HEK293 (cell line): ENCODE measurements around the gene CENPB.

Experiments used
- CTCF ChIA-PET: fragments of 350-600 bp; formaldehyde crosslinking; extraction: SDS; loops from one replicate; lab custom pipeline; 2021; ENCODE audit warnings: antibody characterized with exemption; lab: Yijun Ruan, JAX
- POLR2A ChIA-PET: fragments of 300-600 bp; formaldehyde crosslinking; extraction: SDS; loops from one replicate; lab custom pipeline; 2020; ENCODE audit warnings: antibody characterized with exemption, inconsistent platforms; lab: Yijun Ruan, JAX
- H3K27ac ChIP-seq: fragments of 200-500 bp; sonication (Bioruptor generic); 2 replicates; pipeline ENCODE4 v1.5.1; 2014; ENCODE audit warnings: low read depth, low read length, control low read depth, inconsistent platforms; ENCODE audit errors: extremely low read depth
- H3K36me3 ChIP-seq, 2 experiments: fragments of 200-500 bp in 1 of 2; sonication (Bioruptor generic) in 1 of 2; 1 replicate in 1 of 2; 2 replicates in 1 of 2; pipeline ENCODE4 v1.5.1; 2014 to 2017; ENCODE audit warnings: inconsistent platforms in 2 of 2, low read length in 2 of 2; ENCODE audit not compliant: control insufficient read depth in 2 of 2, insufficient read depth in 1 of 2
- H3K4me1 ChIP-seq: fragments of 200-500 bp; sonication (Bioruptor generic); 2 replicates; pipeline ENCODE4 v1.5.1; 2014; ENCODE audit warnings: mild to moderate bottlenecking, low read length, inconsistent platforms; ENCODE audit not compliant: control insufficient read depth, insufficient read depth
- H3K4me3 ChIP-seq: 2 replicates; pipeline ENCODE4 v1.5.1; 2011; ENCODE audit warnings: low read depth, mild to moderate bottlenecking, control low read depth, low read length, moderate library complexity
- H3K9me3 ChIP-seq: fragments of 200-500 bp; sonication (Bioruptor generic); 2 replicates; pipeline ENCODE4 v1.5.1; 2014; ENCODE audit warnings: low read depth, low read length, inconsistent platforms; ENCODE audit not compliant: control insufficient read depth, insufficient read depth
- GFI1B ChIP-seq: fragments of 450-650 bp; formaldehyde crosslinking; IDR thresholded peaks from 2 replicates; pipeline ENCODE4 v1.5.1; 2016; ENCODE audit warnings: missing biosample characterization, missing genetic modification characterization
- IKZF3 ChIP-seq: fragments of 450-650 bp; IDR thresholded peaks from 2 replicates; pipeline ENCODE4 v1.5.0; 2018; ENCODE audit warnings: missing biosample characterization, mild to moderate bottlenecking, missing genetic modification characterization, moderate library complexity
- KLF10 ChIP-seq: fragments of 450-650 bp; IDR thresholded peaks from 2 replicates; pipeline ENCODE4 v1.5.1; 2018; ENCODE audit warnings: missing biosample characterization, mild to moderate bottlenecking, missing genetic modification characterization
- PRDM10 ChIP-seq: fragments of 450-650 bp; formaldehyde crosslinking; IDR thresholded peaks from 2 replicates; pipeline ENCODE4 v1.5.1; 2016; ENCODE audit warnings: missing biosample characterization, missing genetic modification characterization
- REST ChIP-seq: fragments of 450-650 bp; formaldehyde crosslinking; IDR thresholded peaks from 2 replicates; pipeline ENCODE4 v1.5.1; 2016; ENCODE audit warnings: missing biosample characterization, missing genetic modification characterization
- SP7 ChIP-seq: fragments of 450-650 bp; formaldehyde crosslinking; IDR thresholded peaks from 2 replicates; pipeline ENCODE4 v1.5.1; 2016; ENCODE audit warnings: missing biosample characterization, missing genetic modification characterization
- WT1 ChIP-seq: fragments of 450-650 bp; formaldehyde crosslinking; IDR thresholded peaks from 2 replicates; pipeline ENCODE4 v1.5.1; 2016; ENCODE audit warnings: missing biosample characterization, missing genetic modification characterization
- ZBTB44 ChIP-seq: fragments of 450-650 bp; IDR thresholded peaks from 2 replicates; pipeline ENCODE4 v1.5.1; 2018; ENCODE audit warnings: missing biosample characterization, mild to moderate bottlenecking, missing genetic modification characterization
- ZBTB8A ChIP-seq: fragments of 450-650 bp; formaldehyde crosslinking; IDR thresholded peaks from 2 replicates; pipeline ENCODE4 v1.5.1; 2016; ENCODE audit warnings: missing biosample characterization, missing genetic modification characterization
- ZNF155 ChIP-seq: fragments of 450-650 bp; formaldehyde crosslinking; IDR thresholded peaks from 2 replicates; pipeline ENCODE4 v1.5.1; 2016; ENCODE audit warnings: missing biosample characterization, missing genetic modification characterization
- ZNF2 ChIP-seq: fragments of 450-650 bp; formaldehyde crosslinking; IDR thresholded peaks from 2 replicates; pipeline ENCODE4 v1.5.1; 2016; ENCODE audit warnings: missing biosample characterization, missing genetic modification characterization
- ZNF202 ChIP-seq: fragments of 450-650 bp; formaldehyde crosslinking; IDR thresholded peaks from 2 replicates; pipeline ENCODE4 v1.5.1; 2016; ENCODE audit warnings: missing biosample characterization, missing genetic modification characterization, borderline replicate concordance
- ZNF24 ChIP-seq: fragments of 450-650 bp; formaldehyde crosslinking; IDR thresholded peaks from 2 replicates; pipeline ENCODE4 v1.5.1; 2016; ENCODE audit warnings: missing biosample characterization, missing genetic modification characterization
- ZNF311 ChIP-seq: fragments of 450-650 bp; formaldehyde crosslinking; IDR thresholded peaks from 2 replicates; pipeline ENCODE4 v1.5.1; 2017; ENCODE audit warnings: missing biosample characterization, missing genetic modification characterization, borderline replicate concordance
- ZNF354C ChIP-seq: fragments of 450-650 bp; formaldehyde crosslinking; IDR thresholded peaks from 2 replicates; pipeline ENCODE4 v1.5.1; 2016; ENCODE audit warnings: missing biosample characterization, missing genetic modification characterization, low read depth, borderline replicate concordance
- ZNF48 ChIP-seq: fragments of 450-650 bp; formaldehyde crosslinking; IDR thresholded peaks from 2 replicates; pipeline ENCODE4 v1.5.1; 2016; ENCODE audit warnings: missing biosample characterization, missing genetic modification characterization
- ZNF558 ChIP-seq: fragments of 450-650 bp; formaldehyde crosslinking; IDR thresholded peaks from 2 replicates; pipeline ENCODE4 v1.5.1; 2016; ENCODE audit warnings: missing biosample characterization, missing genetic modification characterization
- ZNF626 ChIP-seq: fragments of 450-650 bp; sonication (Bioruptor Pico); formaldehyde crosslinking; IDR thresholded peaks from 2 replicates; pipeline ENCODE4 v1.5.1; 2018; ENCODE audit warnings: missing biosample characterization, missing genetic modification characterization, inconsistent platforms
- ZNF629 ChIP-seq: fragments of 450-650 bp; formaldehyde crosslinking; IDR thresholded peaks from 2 replicates; pipeline ENCODE4 v1.5.1; 2017; ENCODE audit warnings: missing biosample characterization, missing genetic modification characterization
- ZNF677 ChIP-seq: fragments of 450-650 bp; IDR thresholded peaks from 2 replicates; pipeline ENCODE4 v1.5.0; 2018; ENCODE audit warnings: missing biosample characterization, mild to moderate bottlenecking, missing genetic modification characterization, moderate library complexity
- ZNF76 ChIP-seq: fragments of 450-650 bp; formaldehyde crosslinking; IDR thresholded peaks from 2 replicates; pipeline ENCODE4; 2016; ENCODE audit warnings: low read depth, missing biosample characterization, missing genetic modification characterization, borderline replicate concordance
- TF ChIP-seq, protein P1 (sequence below): fragments of 450-650 bp; formaldehyde crosslinking; IDR thresholded peaks from 2 replicates; pipeline ENCODE4 v1.5.1; 2016; ENCODE audit warnings: missing biosample characterization, missing genetic modification characterization
- TF ChIP-seq, protein P2 (sequence below): fragments of 450-650 bp; formaldehyde crosslinking; IDR thresholded peaks from 2 replicates; pipeline ENCODE4 v1.5.1; 2016; ENCODE audit warnings: missing biosample characterization, missing genetic modification characterization
- TF ChIP-seq, protein P3 (sequence below): fragments of 450-650 bp; formaldehyde crosslinking; IDR thresholded peaks from 2 replicates; pipeline ENCODE4 v1.5.1; 2016; ENCODE audit warnings: missing biosample characterization, missing genetic modification characterization

CENPB gene

DNA sequence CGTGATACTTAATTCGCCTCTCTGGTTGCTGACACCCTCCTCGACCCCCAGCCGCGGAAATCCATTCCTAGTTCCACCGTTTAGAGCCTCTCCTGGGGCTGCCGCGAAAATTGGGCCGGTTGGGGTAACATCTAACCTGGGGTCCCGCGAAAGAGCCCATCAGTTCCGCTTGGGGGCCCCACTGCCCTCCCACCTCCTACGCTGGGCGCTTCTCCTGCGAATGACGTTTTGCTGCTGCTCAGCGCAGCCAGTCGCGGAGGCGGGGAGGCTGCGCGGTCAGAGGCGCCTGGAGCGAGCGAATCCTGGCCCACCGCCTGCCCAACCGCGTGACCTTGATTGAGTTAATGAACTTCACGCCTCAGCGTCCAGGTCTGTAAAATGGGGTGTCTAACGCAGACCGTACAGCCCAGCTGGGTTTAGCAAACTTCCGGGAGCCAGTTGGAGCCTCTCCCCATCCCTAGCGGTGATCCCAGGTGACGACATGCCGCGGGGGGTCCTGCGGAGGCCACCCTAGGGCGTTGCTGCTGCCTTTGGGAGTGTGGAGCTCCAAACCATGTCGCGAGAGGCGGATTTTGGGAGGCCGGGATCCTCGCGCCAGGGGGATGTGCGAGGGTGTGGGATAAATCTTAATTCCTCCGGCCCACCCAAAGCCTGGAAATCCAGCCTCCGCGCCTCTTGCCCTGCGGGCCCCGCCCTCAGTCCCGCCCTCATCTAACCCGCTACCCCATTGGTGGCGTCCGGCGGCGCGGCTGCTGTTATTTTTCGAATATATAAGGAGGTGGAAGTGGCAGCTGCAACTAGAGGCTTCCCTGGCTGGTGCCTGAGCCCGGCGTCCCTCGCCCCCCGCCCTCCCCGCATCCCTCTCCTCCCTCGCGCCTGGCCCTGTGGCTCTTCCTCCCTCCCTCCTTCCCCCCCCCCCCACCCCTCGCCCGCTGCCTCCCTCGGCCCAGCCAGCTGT is 9.2 kb upstream of the CENPB start, which contains the start of gene CDC25B:
Gene CDC25B, plus strand, starts transcription at position 800 of the 958 bp plus-strand sequence. CDS start 222 bp downstream, outside the sequence.
- CTCF ChIA-PET = interaction anchor here (0.6 to 1.4 kb wide), 11 partner anchors 8 to 373 kb away, joined by 3 to 6 read pairs (median 3); no protein-coding TSS in a partner anchor
- H3K27ac ChIP-seq = peak within 1 kb of the TSS; percentile 92
- H3K9me3 ChIP-seq = no peaks in the 10 kb centered on the region
- H3K36me3 ChIP-seq = peaks cover 5 to 35% of the 10 kb centered on the region in 2 experiments; a peak in 2 of 3 replicates
- POLR2A ChIA-PET = interaction anchor here (0.6 to 2.8 kb wide), 22 partner anchors 9 to 404 kb away, joined by 3 to 40 read pairs (median 4); partner anchors contain the start of genes ADISSP, AP5S1, CENPB and SPEF1
- peak within 1 kb of the TSS; percentile 83 for H3K4me3 ChIP-seq
- peaks cover 12% of the 10 kb centered on the region for H3K4me1 ChIP-seq
- TF ChIP-seq ZBTB44 (peak; percentile 51; the same call in 1 of the 2 replicates), ZNF2 (tag by site-specific recombination) (peak; percentile 50; the same call in 1 of the 2 replicates), IKZF3 (tag by site-specific recombination) (peak; percentile 94; the same call in 1 of the 2 replicates), KLF10 (peak; percentile 93), ZNF677 (tag by site-specific recombination) (no peak), ZNF626 (tag by site-specific recombination) (no peak), GFI1B (tag by site-specific recombination) (peak; percentile 11; the same call in 1 of the 2 replicates), REST (peak; percentile 45; the same call in 1 of the 2 replicates), ZBTB8A (tag by site-specific recombination) (peak; percentile 49), ZNF24 (tag by site-specific recombination) (peak; percentile 97), ZNF202 (0 out of 2 replicates have a peak, but pooled peaks have one; percentile 51), ZNF558 (tag by site-specific recombination) (no peak), ZNF76 (tag by site-specific recombination) (peak; percentile 35; the same call in 1 of the 2 replicates), ZNF155 (tag by site-specific recombination) (no peak), WT1 (tag by site-specific recombination) (0 out of 2 replicates have a peak, but pooled peaks have one; percentile 60), ZNF311 (tag by site-specific recombination) (no peak), SP7 (tag by site-specific recombination) (peak; percentile 73), ZNF48 (tag by site-specific recombination) (no peak), PRDM10 (tag by site-specific recombination) (peak; percentile 63), ZNF354C (tag by site-specific recombination) (no peak), ZNF629 (tag by site-specific recombination) (peak; percentile 80)
- TF ChIP-seq, protein P1, sequence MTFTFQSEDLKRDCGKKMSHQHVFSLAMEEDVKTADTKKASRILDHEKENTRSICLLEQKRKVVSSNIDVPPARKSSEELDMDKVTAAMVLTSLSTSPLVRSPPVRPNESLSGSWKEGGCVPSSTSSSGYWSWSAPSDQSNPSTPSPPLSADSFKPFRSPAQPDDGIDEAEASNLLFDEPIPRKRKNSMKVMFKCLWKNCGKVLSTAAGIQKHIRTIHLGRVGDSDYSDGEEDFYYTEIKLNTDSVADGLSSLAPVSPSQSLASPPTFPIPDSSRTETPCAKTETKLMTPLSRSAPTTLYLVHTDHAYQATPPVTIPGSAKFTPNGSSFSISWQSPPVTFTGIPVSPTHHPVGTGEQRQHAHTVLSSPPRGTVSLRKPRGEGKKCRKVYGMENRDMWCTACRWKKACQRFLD (tag by site-specific recombination) = no peak
- TF ChIP-seq, protein P2, sequence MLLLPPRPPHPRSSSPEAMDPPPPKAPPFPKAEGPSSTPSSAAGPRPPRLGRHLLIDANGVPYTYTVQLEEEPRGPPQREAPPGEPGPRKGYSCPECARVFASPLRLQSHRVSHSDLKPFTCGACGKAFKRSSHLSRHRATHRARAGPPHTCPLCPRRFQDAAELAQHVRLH = no peak
- TF ChIP-seq, protein P3, sequence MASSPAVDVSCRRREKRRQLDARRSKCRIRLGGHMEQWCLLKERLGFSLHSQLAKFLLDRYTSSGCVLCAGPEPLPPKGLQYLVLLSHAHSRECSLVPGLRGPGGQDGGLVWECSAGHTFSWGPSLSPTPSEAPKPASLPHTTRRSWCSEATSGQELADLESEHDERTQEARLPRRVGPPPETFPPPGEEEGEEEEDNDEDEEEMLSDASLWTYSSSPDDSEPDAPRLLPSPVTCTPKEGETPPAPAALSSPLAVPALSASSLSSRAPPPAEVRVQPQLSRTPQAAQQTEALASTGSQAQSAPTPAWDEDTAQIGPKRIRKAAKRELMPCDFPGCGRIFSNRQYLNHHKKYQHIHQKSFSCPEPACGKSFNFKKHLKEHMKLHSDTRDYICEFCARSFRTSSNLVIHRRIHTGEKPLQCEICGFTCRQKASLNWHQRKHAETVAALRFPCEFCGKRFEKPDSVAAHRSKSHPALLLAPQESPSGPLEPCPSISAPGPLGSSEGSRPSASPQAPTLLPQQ (tag by site-specific recombination) = peak; percentile 49; the same call in 1 of the 2 replicates
